Measurements from ENCODE around the gene PCYT2.

DNA sequence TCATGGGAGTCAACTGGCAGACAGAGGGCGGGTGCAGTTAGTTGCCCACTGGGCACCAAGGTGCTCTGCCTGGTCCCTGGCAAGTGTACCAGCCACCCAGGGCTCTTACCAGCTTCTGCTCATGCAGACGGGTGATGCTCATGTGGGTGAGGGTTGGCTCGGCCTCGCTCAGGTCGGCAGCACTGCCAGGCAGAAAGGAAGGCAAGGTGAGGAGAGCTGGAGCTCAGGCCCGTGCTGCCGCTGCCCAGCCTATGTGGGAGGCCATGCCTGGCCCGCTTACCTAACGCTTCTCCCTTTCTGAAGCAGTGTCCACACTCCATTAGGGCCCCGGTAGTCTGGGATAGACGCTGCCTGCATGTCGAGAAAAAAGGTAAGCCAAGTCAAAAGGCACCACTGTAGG lies 4.1 kb upstream of the PCYT2 start:
- TF ChIP-seq, protein P1, sequence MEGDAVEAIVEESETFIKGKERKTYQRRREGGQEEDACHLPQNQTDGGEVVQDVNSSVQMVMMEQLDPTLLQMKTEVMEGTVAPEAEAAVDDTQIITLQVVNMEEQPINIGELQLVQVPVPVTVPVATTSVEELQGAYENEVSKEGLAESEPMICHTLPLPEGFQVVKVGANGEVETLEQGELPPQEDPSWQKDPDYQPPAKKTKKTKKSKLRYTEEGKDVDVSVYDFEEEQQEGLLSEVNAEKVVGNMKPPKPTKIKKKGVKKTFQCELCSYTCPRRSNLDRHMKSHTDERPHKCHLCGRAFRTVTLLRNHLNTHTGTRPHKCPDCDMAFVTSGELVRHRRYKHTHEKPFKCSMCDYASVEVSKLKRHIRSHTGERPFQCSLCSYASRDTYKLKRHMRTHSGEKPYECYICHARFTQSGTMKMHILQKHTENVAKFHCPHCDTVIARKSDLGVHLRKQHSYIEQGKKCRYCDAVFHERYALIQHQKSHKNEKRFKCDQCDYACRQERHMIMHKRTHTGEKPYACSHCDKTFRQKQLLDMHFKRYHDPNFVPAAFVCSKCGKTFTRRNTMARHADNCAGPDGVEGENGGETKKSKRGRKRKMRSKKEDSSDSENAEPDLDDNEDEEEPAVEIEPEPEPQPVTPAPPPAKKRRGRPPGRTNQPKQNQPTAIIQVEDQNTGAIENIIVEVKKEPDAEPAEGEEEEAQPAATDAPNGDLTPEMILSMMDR (conservative IDR thresholded peaks at IDR 0.05; ENCODE audit: low read depth, low read length), result no peak
- TF ChIP-seq EZH2 (IDR thresholded peaks at IDR 0.05; ENCODE audit: borderline replicate concordance, low read depth, low read length, poor library complexity, severe bottlenecking), result no peak
